ENCODE measurements around the gene SLC12A6.

DNA sequence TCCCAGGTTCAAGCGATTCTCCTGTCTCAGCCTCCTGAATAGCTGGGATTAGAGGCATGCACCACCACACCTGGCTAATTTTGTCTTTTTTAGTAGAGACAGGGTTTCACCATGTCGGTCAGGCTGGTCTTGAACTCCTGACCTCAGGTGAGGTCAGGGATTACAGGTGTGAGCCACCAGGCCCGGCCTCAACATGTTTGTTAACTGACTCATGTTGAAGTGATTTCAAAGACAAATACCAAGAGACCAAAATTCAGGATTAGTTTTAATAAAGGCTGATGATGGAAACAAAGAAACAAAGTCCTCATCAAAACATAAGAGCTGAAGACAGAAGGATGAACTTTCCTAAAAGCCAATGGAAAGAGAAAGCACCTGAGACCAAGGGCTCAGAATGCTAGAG is 36.5 kb downstream of the SLC12A6 start:
- TF ChIP-seq, protein P1, sequence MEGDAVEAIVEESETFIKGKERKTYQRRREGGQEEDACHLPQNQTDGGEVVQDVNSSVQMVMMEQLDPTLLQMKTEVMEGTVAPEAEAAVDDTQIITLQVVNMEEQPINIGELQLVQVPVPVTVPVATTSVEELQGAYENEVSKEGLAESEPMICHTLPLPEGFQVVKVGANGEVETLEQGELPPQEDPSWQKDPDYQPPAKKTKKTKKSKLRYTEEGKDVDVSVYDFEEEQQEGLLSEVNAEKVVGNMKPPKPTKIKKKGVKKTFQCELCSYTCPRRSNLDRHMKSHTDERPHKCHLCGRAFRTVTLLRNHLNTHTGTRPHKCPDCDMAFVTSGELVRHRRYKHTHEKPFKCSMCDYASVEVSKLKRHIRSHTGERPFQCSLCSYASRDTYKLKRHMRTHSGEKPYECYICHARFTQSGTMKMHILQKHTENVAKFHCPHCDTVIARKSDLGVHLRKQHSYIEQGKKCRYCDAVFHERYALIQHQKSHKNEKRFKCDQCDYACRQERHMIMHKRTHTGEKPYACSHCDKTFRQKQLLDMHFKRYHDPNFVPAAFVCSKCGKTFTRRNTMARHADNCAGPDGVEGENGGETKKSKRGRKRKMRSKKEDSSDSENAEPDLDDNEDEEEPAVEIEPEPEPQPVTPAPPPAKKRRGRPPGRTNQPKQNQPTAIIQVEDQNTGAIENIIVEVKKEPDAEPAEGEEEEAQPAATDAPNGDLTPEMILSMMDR (IDR thresholded peaks at IDR 0.05), result no peak
- TF ChIP-seq POLR2AphosphoS5 (IDR thresholded peaks at IDR 0.05) (no peak), POLR2A (IDR thresholded peaks at IDR 0.05) (no peak)
